HepG2 (cell line): ENCODE results near the gene IMPDH1. TPM values are rescaled to one million over a fixed set of nuclear protein-coding genes. Genes with fewer than 3 reads are reported as not detected.

Experiments
- ATAC-seq: fragments of 200-7000 bp; cut with Tn5 transposase; 3 replicates; pipeline ENCODE4 v1.9.1; 2020; ENCODE audit warnings: mild to moderate bottlenecking, moderate library complexity
- BruUV-seq: library from RNA; stranded (reverse); fragments of 400-500 nt; replicated peaks from 2 replicates; lab custom pipeline; 2021; lab: Mats Ljungman, UMichigan
- CTCF ChIA-PET: fragments of 300-600 bp; formaldehyde crosslinking; extraction: SDS; loops from one replicate; lab custom pipeline; 2021; ENCODE audit warnings: low total read pairs, inconsistent platforms, low intra/inter-chr PET ratio; lab: Yijun Ruan, JAX
- POLR2A ChIA-PET: fragments of 350-600 bp; sonication (Branson Sonifier 250); formaldehyde crosslinking; loops from one replicate; lab custom pipeline; 2020; ENCODE audit warnings: antibody characterized with exemption, inconsistent platforms; lab: Yijun Ruan, JAX
- DNase-seq: peaks from one replicate; pipeline ENCODE4 v3.0.0-alpha.2; 2015; ENCODE audit warnings: low spot score
- FAIRE-seq: peaks from 3 replicates; lab custom pipeline; 2011; peaks lifted over from hg19 to GRCh38; lab: Jason Lieb, UNC
- H2AFZ ChIP-seq: one replicate; pipeline ENCODE4 v1.6.1; 2011; ENCODE audit warnings: low read length, inconsistent platforms
- H3K27ac ChIP-seq: fragments of 300-600 bp; 3 replicates; pipeline ENCODE4 v1.8.0; 2011; ENCODE audit warnings: mixed run types, mild to moderate bottlenecking, mixed read lengths, low read length, inconsistent platforms; ENCODE audit not compliant: insufficient read depth; ENCODE audit errors: extremely low read length
- H3K27me3 ChIP-seq, 2 experiments: fragments of 200-600 bp in 1 of 2; 2 replicates in 1 of 2; 3 replicates in 1 of 2; pipeline versions ENCODE4 v1.6.0 to v1.8.0; 2011; ENCODE audit warnings: low read length in 2 of 2, mild to moderate bottlenecking in 2 of 2, moderate library complexity in 2 of 2, inconsistent platforms in 1 of 2; ENCODE audit not compliant: insufficient read depth in 2 of 2, control insufficient read depth in 1 of 2
- H3K36me3 ChIP-seq, 2 experiments: fragments of 200-600 bp in 1 of 2; replicated peaks in 1 of 2; 2 replicates in 1 of 2; 3 replicates in 1 of 2; pipeline versions ENCODE4 v1.5.1 to v1.8.0; 2011; ENCODE audit warnings: low read length in 2 of 2, inconsistent platforms in 1 of 2; ENCODE audit not compliant: insufficient read depth in 2 of 2, control insufficient read depth in 1 of 2
- H3K4me1 ChIP-seq: 2 replicates; pipeline ENCODE4 v1.5.1; 2012; ENCODE audit warnings: low read length, inconsistent platforms; ENCODE audit not compliant: insufficient read depth
- H3K4me2 ChIP-seq: 2 replicates; pipeline ENCODE4 v1.6.0; 2011; ENCODE audit warnings: low read depth, low read length, inconsistent platforms
- H3K4me3 ChIP-seq, 3 experiments: fragments of 200-600 bp in 1 of 3; sonication (generic), shearing (Covaris generic) in 1 of 3; replicated peaks in 1 of 3; 2 replicates each; pipeline ENCODE4 v1.5.1; 2011 to 2016; ENCODE audit warnings: low read length in 3 of 3, inconsistent platforms in 2 of 3, low read depth in 2 of 3, mild to moderate bottlenecking in 2 of 3, control low read depth in 1 of 3, mixed read lengths in 1 of 3; ENCODE audit not compliant: insufficient read depth in 1 of 3
- H3K79me2 ChIP-seq: one replicate; pipeline ENCODE4 v1.6.1; 2011; ENCODE audit warnings: low read length, inconsistent platforms; ENCODE audit not compliant: insufficient read depth
- H3K9ac ChIP-seq: 2 replicates; pipeline ENCODE4 v1.6.0; 2011; ENCODE audit warnings: mild to moderate bottlenecking, low read depth, low read length, inconsistent platforms; ENCODE audit not compliant: insufficient read depth
- H3K9me3 ChIP-seq: 2 replicates; pipeline ENCODE4 v1.5.1; 2012; ENCODE audit warnings: mild to moderate bottlenecking, low read length
- H4K20me1 ChIP-seq: 2 replicates; pipeline ENCODE4 v1.6.0; 2011; ENCODE audit warnings: inconsistent platforms, mild to moderate bottlenecking, low read length, moderate library complexity; ENCODE audit not compliant: insufficient read depth
- ARID3A ChIP-seq: IDR thresholded peaks from 2 replicates; pipeline ENCODE4 v1.6.1; 2012; ENCODE audit warnings: low read depth, low read length, improper control_type of control experiment
- CENPBD1 ChIP-seq: sonication (generic); formaldehyde crosslinking; IDR thresholded peaks from 2 replicates; pipeline ENCODE4 v1.8.0; 2022; ENCODE audit warnings: missing genetic modification reagents, low read depth, mild to moderate bottlenecking, borderline replicate concordance
- FOXM1 ChIP-seq: sonication (generic); formaldehyde crosslinking; IDR thresholded peaks from 2 replicates; pipeline ENCODE4 v1.5.0; 2020; ENCODE audit warnings: missing genetic modification reagents
- HCFC1 ChIP-seq: fragments of 150-350 bp; IDR thresholded peaks from 2 replicates; pipeline ENCODE4 v1.6.1; 2014; ENCODE audit warnings: low read depth, low read length
- KLF15 ChIP-seq: sonication (generic); formaldehyde crosslinking; IDR thresholded peaks from 2 replicates; pipeline ENCODE4 v1.8.1; 2023; ENCODE audit warnings: borderline replicate concordance, mild to moderate bottlenecking, inconsistent platforms, missing genetic modification reagents, mixed read lengths
- MNT ChIP-seq: fragments of 450-650 bp; IDR thresholded peaks from 2 replicates; pipeline ENCODE4 v1.6.1; 2016
- MTA1 ChIP-seq: sonication (generic); formaldehyde crosslinking; IDR thresholded peaks from 2 replicates; pipeline ENCODE4 v1.4.0; 2020; ENCODE audit warnings: missing genetic modification reagents, mild to moderate bottlenecking, borderline replicate concordance
- PRMT3 ChIP-seq: sonication (generic); formaldehyde crosslinking; IDR thresholded peaks from 2 replicates; pipeline ENCODE4 v1.8.1; 2022; ENCODE audit warnings: low read depth, mild to moderate bottlenecking, moderate library complexity, missing genetic modification reagents, borderline replicate concordance
- SP4 ChIP-seq: sonication (generic); formaldehyde crosslinking; IDR thresholded peaks from 2 replicates; pipeline ENCODE4 v1.8.1; 2023; ENCODE audit warnings: mild to moderate bottlenecking, missing genetic modification reagents
- ZNF512 ChIP-seq: sonication (generic); formaldehyde crosslinking; IDR thresholded peaks from 2 replicates; pipeline ENCODE4 v1.4.0; 2020; ENCODE audit warnings: mild to moderate bottlenecking, missing genetic modification reagents
- ZNF619 ChIP-seq: sonication (generic); formaldehyde crosslinking; IDR thresholded peaks from 2 replicates; pipeline ENCODE4 v1.4.0; 2020; ENCODE audit warnings: mild to moderate bottlenecking, missing genetic modification reagents
- ZNF720 ChIP-seq: sonication (generic); formaldehyde crosslinking; IDR thresholded peaks from 2 replicates; pipeline ENCODE4 v1.4.0; 2020; ENCODE audit warnings: missing genetic modification reagents
- ZNF761 ChIP-seq: sonication (generic); formaldehyde crosslinking; conservative IDR thresholded peaks from 2 replicates; pipeline ENCODE4 v1.4.0; 2020; ENCODE audit warnings: mild to moderate bottlenecking, missing genetic modification reagents
- WGBS: methylation state at CpG from one replicate; pipeline ENCODE4 v1.1.6; 2017; ENCODE audit warnings: low lambda C conversion rate; 5-methylcytosine and 5-hydroxymethylcytosine counted together
- in situ Hi-C: cut with HindIII; loops from 2 replicates; pipeline ENCODE4 v1.10.0; 2017; ENCODE audit warnings: low pct_unique_long_range_greater_than_20kb; ENCODE audit not compliant: extremely low pct_ligation_motif_present
- intact Hi-C: fragments of 100-400 bp; cut with micrococcal nuclease; formaldehyde crosslinking; loops from one replicate; pipeline ENCODE4 v1.10.0; 2022; ENCODE audit not compliant: unreplicated experiment
- polyA plus RNA-seq, 8 experiments: library from polyadenylated mRNA; depleted of rRNA in 3 of 8; stranded (reverse) in 7 of 8; unstranded in 1 of 8; fragments of >200 nt; fragmentation: Illumina TruSeq in 4 of 8; extraction: Trizol in 4 of 8; gene quantifications; 2 replicates each; pipeline versions ENCODE4 v1.2.1 to v1.2.3, GENCODE V29; 2011 to 2016; ENCODE audit warnings: low read depth in 4 of 8, missing spikeins in 1 of 8, mixed read lengths in 1 of 8; ENCODE audit not compliant: insufficient read depth in 1 of 8
- total RNA-seq, 5 experiments: library from RNA; depleted of rRNA; stranded (reverse); fragments of >200 nt; fragmentation: Illumina TruSeq; extraction: Trizol; gene quantifications; 2 replicates each; pipeline ENCODE4 v1.2.3, GENCODE V29; 2016; ENCODE audit warnings: low read depth in 1 of 5

IMPDH1 gene
- total and polyA plus RNA-seq, 2 of the 13 experiments (the other 11 are each of a cell fraction or from before 2014, with no cell fraction given), result 22.8 to 34.0 TPM

- TF ChIP-seq PRMT3, result 0 out of 2 replicates have a peak, but pooled peaks have one; percentile 23
- TF ChIP-seq ARID3A, result no peak
- no peak for TF ChIP-seq HCFC1
Measured at GRCh38 chr7:128398016-128398840, 11.6 kb downstream of the IMPDH1 start (continued).

- no peak overlapping the region for H3K9ac ChIP-seq
- ChIA-PET POLR2A (no interaction called here), CTCF (no interaction called here)
- peaks cover 14 to 26% of the 10 kb centered on the region in 2 experiments; a peak in 4 of 5 replicates for H3K36me3 ChIP-seq
- no peak for DNase-seq
- no peaks in the 10 kb centered on the region; the same call in 1 of the 2 replicates for H4K20me1 ChIP-seq
- TF ChIP-seq ZNF619, result no peak
- TF ChIP-seq SP4 (CRISPR knock-in tag), result no peak
- TF ChIP-seq MTA1 (CRISPR knock-in tag), result no peak
- TF ChIP-seq KLF15 (CRISPR knock-in tag), result no peak
- TF ChIP-seq CENPBD1 (CRISPR knock-in tag), result no peak
- no peak for TF ChIP-seq ZNF761 (CRISPR knock-in tag)
- TF ChIP-seq FOXM1, result no peak
- no peak for TF ChIP-seq MNT
- TF ChIP-seq ZNF512 (CRISPR knock-in tag), result no peak
- TF ChIP-seq ZNF720 (CRISPR knock-in tag), result no peak
- peaks cover 18% of the 10 kb centered on the region for H3K4me1 ChIP-seq
- no peak overlapping the region for H3K27ac ChIP-seq
- in situ Hi-C loops (loop anchor here (5.0 kb wide), 1 partner anchor 61 kb away; the partner anchor contains the start of gene HILPDA), intact Hi-C loops (no loop called here)
- no peaks in the 10 kb centered on the region for H3K79me2 ChIP-seq
- FAIRE-seq, result no peak
- no peak overlapping the region for H3K4me2 ChIP-seq
- no TSS peak for BruUV-seq
- H3K27me3 ChIP-seq, result no peaks in the 10 kb centered on the region
- H2AFZ ChIP-seq, result no peak overlapping the region
- ATAC-seq, result no peak
- no peaks in the 10 kb centered on the region for H3K9me3 ChIP-seq
- WGBS, result 100% methylated on average over 2 of the region's 11 CpGs
- H3K4me3 ChIP-seq, result no peak overlapping the region
Measured at GRCh38 chr7:128396357-128396756, 13.4 kb downstream of the IMPDH1 start.
